ENCODE data around the gene CHRND. TPM values are rescaled to one million over a fixed set of nuclear protein-coding genes. Genes with fewer than 3 reads are reported as not detected.

CHRND gene
- total RNA-seq, 4 donors from 2014 or later: not detected

DNA sequence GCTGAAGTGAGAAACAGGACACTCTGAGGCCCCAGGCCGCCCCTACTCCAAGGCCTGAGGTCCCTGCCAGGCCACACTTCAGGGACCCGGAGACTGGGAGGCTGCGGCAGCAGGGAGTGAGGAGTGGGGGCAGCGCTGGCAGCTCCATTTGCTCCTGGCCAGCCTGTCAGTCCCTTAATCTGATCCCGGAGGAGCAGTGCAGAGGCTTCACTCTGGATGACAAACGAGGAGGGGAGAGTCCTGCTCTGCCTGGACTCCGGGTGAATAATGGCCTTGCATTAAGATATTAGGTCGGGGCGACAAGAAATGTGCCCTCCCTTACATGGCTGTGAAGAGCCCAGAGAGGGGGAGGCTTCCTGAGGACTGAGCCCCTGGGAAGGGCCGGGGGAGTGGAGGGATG is 20.1 kb upstream of the CHRND start:
- TF ChIP-seq, protein P1, sequence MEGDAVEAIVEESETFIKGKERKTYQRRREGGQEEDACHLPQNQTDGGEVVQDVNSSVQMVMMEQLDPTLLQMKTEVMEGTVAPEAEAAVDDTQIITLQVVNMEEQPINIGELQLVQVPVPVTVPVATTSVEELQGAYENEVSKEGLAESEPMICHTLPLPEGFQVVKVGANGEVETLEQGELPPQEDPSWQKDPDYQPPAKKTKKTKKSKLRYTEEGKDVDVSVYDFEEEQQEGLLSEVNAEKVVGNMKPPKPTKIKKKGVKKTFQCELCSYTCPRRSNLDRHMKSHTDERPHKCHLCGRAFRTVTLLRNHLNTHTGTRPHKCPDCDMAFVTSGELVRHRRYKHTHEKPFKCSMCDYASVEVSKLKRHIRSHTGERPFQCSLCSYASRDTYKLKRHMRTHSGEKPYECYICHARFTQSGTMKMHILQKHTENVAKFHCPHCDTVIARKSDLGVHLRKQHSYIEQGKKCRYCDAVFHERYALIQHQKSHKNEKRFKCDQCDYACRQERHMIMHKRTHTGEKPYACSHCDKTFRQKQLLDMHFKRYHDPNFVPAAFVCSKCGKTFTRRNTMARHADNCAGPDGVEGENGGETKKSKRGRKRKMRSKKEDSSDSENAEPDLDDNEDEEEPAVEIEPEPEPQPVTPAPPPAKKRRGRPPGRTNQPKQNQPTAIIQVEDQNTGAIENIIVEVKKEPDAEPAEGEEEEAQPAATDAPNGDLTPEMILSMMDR (IDR thresholded peaks at IDR 0.05): no peak
- ATAC-seq (ENCODE audit: low FRiP score) (no peak), DNase-seq (ENCODE audit: low spot score) (no peak)

- ATAC-seq (ENCODE audit: low FRiP score) (no peak), DNase-seq (ENCODE audit: low spot score) (no peak)
- TF ChIP-seq, protein P1 (IDR thresholded peaks at IDR 0.05): no peak
These were observed 19.3 kb upstream of the CHRND start for GRCh38 chr2:232506709-232507108.

- no peak for DNase-seq (ENCODE audit: low spot score)
- TF ChIP-seq, protein P1 (IDR thresholded peaks at IDR 0.05): no peak
- no peak for ATAC-seq (ENCODE audit: low FRiP score)
These were observed 17.7 kb upstream of the CHRND start for GRCh38 chr2:232508251-232508650.

GRCh38 chr2:232511336-232511890 is 14.5 kb upstream of the CHRND start:
- DNase-seq (ENCODE audit: low spot score) (no peak), ATAC-seq (ENCODE audit: low FRiP score) (no peak)
- TF ChIP-seq, protein P1 (IDR thresholded peaks at IDR 0.05): no peak

DNA sequence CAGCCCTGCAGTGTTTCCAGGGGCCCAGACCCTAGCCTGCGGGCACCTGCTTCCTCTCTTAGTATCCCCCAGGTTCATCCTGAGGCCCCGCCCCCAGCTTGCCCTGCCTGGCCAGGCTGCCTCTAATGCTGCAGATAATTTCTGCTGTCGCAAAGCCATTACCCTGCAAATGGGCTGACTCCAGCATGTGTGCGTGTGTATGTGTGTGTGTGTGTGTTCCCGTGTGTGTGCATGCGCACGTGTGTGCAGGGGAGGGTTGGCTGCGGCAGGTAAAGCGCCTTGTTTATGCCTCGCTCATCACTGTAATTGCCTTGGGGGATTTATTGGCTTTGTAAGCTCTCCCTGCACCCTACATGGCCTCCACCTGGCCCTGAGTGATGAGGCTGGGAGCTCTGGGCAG is 13.4 kb upstream of the CHRND start:
- ATAC-seq (ENCODE audit: low FRiP score): no peak
- TF ChIP-seq, protein P1 (IDR thresholded peaks at IDR 0.05): no peak
- DNase-seq (ENCODE audit: low spot score): no peak

- ATAC-seq (ENCODE audit: low FRiP score): no peak
- TF ChIP-seq, protein P1 (IDR thresholded peaks at IDR 0.05): no peak
- DNase-seq (ENCODE audit: low spot score): no peak
These were observed 12.6 kb upstream of the CHRND start for GRCh38 chr2:232513353-232513752.

DNA sequence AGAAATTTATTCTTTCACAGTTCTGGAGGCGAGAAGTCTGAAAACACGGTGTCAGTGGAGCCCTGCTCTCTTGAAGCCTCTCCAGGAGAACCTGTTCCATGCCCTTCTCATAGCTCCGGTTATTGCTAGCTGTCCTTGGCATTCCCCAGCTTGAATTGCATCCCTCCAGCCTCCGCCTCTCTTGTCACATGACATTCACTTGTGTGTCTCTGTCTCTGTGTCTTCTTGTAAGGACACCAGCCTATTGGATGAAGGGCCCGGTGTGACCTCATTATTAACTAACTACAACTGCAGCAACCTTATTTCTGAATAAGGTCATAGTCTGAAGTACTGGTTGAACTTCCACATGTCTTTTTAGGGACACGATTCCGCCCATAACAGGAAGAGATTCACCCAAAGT is 10.3 kb upstream of the CHRND start:
- no peak for ATAC-seq (ENCODE audit: low FRiP score)
- TF ChIP-seq, protein P1 (IDR thresholded peaks at IDR 0.05): no peak
- no peak for DNase-seq (ENCODE audit: low spot score)

All from omental fat pad (tissue), 4 donors.